HG02759 (cell line): ENCODE measurements around the gene GNG13.
"Not testable (repeated sequence)": the region's sequence is repeated elsewhere in the genome, so short reads cannot be mapped to it uniquely, and the experiment has no call there.

Experiments used
- ATAC-seq: cut with Tn5 transposase; IDR thresholded peaks from one replicate; pipeline ENCODE4 v1.9.1; 2021; ENCODE audit warnings: mild to moderate bottlenecking, moderate library complexity; ENCODE audit not compliant: unreplicated experiment

Gene GNG13

GRCh38 chr16:781346-782010 lies 19.1 kb downstream of the GNG13 start:
- no peak for ATAC-seq

- ATAC-seq = no peak
Observed at GRCh38 chr16:780296-780695, 20.2 kb downstream of the GNG13 start.

GRCh38 chr16:779561-779960 lies 21.0 kb downstream of the GNG13 start:
- ATAC-seq = no peak

GRCh38 chr16:778909-779527 lies 21.5 kb downstream of the GNG13 start:
- no peak for ATAC-seq

- no peak for ATAC-seq
Observed at GRCh38 chr16:778447-778846, 22.1 kb downstream of the GNG13 start.

- ATAC-seq = no peak
Observed at GRCh38 chr16:777826-778225, 22.7 kb downstream of the GNG13 start.

- no peak for ATAC-seq
Observed at GRCh38 chr16:776824-777223, 23.7 kb downstream of the GNG13 start.

- not testable (repeated sequence) for ATAC-seq
Observed at GRCh38 chr16:776298-776697, 24.2 kb downstream of the GNG13 start.

- no peak for ATAC-seq
Observed at GRCh38 chr16:775236-775796, 25.2 kb downstream of the GNG13 start.

- no peak for ATAC-seq
Observed at GRCh38 chr16:774086-775001, 26.2 kb downstream of the GNG13 start.

GRCh38 chr16:772959-773358 lies 27.6 kb downstream of the GNG13 start:
- no peak for ATAC-seq

GRCh38 chr16:770411-770810 lies 30.1 kb downstream of the GNG13 start:
- ATAC-seq = no peak

GRCh38 chr16:769934-770333 lies 30.6 kb downstream of the GNG13 start:
- no peak for ATAC-seq

- no peak for ATAC-seq
Observed at GRCh38 chr16:769184-769784, 31.2 kb downstream of the GNG13 start.

- ATAC-seq = no peak
Observed at GRCh38 chr16:768428-768827, 32.1 kb downstream of the GNG13 start.

GRCh38 chr16:767743-768235 lies 32.7 kb downstream of the GNG13 start:
- ATAC-seq = no peak

GRCh38 chr16:766820-767640 lies 33.5 kb downstream of the GNG13 start:
- no peak for ATAC-seq

GRCh38 chr16:766008-766819 lies 34.3 kb downstream of the GNG13 start:
- ATAC-seq = no peak

- ATAC-seq = no peak
Observed at GRCh38 chr16:765488-765865, 35.1 kb downstream of the GNG13 start.
